RWPE1 (cell line): ENCODE results near the gene TKFC.

ENCODE experiments used
- CTCF ChIA-PET: fragments of 350-600 bp; sonication (Branson Sonifier 250); formaldehyde crosslinking; extraction: SDS; loops from one replicate; lab custom pipeline; 2021; lab: Yijun Ruan, JAX
- POLR2A ChIA-PET: fragments of 400-600 bp; formaldehyde crosslinking; extraction: SDS; loops from one replicate; lab custom pipeline; 2020; ENCODE audit warnings: antibody characterized with exemption; ENCODE audit not compliant: low non-redundant PET; lab: Yijun Ruan, JAX
- DNase-seq: peaks from one replicate; pipeline ENCODE4 v3.0.0; 2012; ENCODE audit warnings: low spot score
- H3K27ac ChIP-seq: fragments of 450-650 bp; 2 replicates; pipeline ENCODE4 v1.5.1; 2017
- TF ChIP-seq, protein P1 (sequence below): fragments of 450-650 bp; conservative IDR thresholded peaks from 2 replicates; pipeline ENCODE4 v1.5.1; 2017; ENCODE audit warnings: low read depth, mild to moderate bottlenecking

The TKFC gene

DNA sequence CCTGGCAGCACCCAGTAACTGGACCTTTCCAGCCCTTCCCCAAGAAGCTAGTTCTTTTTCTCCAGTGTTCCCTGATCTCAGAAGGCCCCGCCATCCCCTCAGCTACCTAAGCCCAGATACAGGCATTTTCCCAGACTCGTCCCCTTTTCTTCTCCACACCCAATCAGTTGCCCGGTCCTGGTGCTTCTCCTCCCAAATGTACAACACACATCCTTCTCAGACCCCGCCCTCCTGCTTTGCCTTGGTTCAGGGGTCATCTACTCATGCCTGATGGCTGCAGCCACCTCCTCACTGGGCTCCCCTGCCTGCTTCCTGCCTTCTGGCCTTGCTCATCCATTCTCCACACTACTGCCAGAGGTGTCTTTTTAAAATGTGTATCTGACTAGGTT is 6.5 kb downstream of the TKFC start:
- H3K27ac ChIP-seq: no peak overlapping the region; the same call in 1 of the 2 replicates
- ChIA-PET CTCF (interaction anchor here (1.3 kb wide), 1 partner anchor 46 kb away, joined by 3 read pairs; no protein-coding TSS in a partner anchor), POLR2A (no interaction called here)
- DNase-seq: no peak
- TF ChIP-seq, protein P1, sequence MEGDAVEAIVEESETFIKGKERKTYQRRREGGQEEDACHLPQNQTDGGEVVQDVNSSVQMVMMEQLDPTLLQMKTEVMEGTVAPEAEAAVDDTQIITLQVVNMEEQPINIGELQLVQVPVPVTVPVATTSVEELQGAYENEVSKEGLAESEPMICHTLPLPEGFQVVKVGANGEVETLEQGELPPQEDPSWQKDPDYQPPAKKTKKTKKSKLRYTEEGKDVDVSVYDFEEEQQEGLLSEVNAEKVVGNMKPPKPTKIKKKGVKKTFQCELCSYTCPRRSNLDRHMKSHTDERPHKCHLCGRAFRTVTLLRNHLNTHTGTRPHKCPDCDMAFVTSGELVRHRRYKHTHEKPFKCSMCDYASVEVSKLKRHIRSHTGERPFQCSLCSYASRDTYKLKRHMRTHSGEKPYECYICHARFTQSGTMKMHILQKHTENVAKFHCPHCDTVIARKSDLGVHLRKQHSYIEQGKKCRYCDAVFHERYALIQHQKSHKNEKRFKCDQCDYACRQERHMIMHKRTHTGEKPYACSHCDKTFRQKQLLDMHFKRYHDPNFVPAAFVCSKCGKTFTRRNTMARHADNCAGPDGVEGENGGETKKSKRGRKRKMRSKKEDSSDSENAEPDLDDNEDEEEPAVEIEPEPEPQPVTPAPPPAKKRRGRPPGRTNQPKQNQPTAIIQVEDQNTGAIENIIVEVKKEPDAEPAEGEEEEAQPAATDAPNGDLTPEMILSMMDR: no peak

DNA sequence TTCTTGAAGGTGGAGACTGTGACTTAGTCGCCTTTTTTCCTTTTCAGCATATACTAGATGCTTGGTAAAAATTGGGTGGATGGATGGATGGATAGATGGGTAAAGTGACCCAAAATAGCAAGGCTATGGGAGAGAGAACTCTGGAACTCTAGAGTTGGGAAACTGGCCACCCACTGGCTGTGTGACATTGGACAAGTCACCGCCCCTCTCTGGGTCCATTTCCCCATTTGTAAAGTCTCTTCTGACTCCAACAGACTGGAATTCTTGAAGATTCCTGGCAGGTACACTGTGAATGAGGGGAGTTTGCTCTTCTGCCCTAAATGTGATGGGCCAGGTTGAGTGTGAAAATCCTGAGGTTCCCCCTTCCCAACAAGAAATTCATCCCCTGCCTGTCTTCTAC is 8.0 kb downstream of the TKFC start:
- POLR2A ChIA-PET: no interaction called here
- CTCF ChIA-PET: interaction anchor here (1.2 to 1.3 kb wide), 2 partner anchors 44 to 86 kb away, joined by 3 to 7 read pairs; no protein-coding TSS in a partner anchor
- TF ChIP-seq, protein P1: no peak
- DNase-seq: no peak
- H3K27ac ChIP-seq: no peak overlapping the region

DNA sequence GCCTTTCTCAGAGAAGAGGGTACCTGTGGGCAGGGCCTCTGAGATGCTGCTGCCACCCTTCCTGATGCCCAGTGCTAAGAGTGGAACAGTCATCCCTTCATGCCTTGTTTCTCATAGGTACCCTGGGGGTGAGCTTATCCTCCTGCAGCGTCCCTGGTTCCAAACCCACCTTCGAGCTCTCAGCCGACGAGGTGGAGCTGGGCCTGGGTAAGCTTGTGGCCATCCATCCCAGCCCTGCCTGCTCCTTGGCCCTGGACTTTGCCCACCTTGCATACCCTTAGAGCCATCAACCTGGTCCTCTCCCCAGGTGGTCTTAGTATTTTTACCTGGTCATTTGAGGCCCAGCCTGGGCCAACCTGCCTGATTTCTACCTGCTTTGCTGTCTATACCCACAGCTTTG is 8.7 kb downstream of the TKFC start:
- DNase-seq: no peak
- TF ChIP-seq, protein P1: no peak
- ChIA-PET POLR2A (no interaction called here), CTCF (interaction anchor here (0.6 to 1.2 kb wide), 4 partner anchors 33 to 87 kb away, joined by 3 to 7 read pairs (median 4); no protein-coding TSS in a partner anchor)
- 0 out of 2 replicates have a peak overlapping the region, but pooled peaks have one; percentile 4 for H3K27ac ChIP-seq

DNA sequence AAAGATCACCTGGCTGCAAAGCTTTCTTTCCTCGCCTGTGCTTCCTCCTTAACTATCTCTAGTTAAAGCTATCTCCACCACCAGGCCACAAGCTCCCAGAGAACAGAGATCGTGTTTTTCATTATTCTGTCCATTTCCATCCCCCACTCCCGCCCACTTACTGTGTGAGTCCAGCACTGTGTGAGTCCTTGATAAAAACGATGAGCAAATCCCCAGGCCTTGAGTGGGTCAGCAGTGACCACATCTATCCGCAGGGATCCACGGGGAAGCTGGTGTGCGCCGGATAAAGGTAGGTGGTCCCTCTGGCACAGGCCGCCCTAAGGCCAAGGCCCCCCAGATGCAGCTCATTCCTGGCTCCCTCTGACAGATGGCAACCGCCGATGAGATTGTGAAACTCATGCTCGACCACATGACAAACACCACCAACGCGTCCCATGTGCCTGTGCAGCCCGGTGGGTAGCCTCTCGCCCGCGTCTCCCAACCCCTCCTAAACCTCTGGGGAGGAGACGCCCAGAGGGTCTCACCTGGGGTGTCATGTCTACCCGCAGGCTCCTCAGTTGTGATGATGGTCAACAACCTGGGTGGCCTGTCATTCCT is 9.3 kb downstream of the TKFC start:
- CTCF ChIA-PET: interaction anchor here (1.0 to 1.2 kb wide), 2 partner anchors 41 to 88 kb away, joined by 4 to 7 read pairs; no protein-coding TSS in a partner anchor

DNA sequence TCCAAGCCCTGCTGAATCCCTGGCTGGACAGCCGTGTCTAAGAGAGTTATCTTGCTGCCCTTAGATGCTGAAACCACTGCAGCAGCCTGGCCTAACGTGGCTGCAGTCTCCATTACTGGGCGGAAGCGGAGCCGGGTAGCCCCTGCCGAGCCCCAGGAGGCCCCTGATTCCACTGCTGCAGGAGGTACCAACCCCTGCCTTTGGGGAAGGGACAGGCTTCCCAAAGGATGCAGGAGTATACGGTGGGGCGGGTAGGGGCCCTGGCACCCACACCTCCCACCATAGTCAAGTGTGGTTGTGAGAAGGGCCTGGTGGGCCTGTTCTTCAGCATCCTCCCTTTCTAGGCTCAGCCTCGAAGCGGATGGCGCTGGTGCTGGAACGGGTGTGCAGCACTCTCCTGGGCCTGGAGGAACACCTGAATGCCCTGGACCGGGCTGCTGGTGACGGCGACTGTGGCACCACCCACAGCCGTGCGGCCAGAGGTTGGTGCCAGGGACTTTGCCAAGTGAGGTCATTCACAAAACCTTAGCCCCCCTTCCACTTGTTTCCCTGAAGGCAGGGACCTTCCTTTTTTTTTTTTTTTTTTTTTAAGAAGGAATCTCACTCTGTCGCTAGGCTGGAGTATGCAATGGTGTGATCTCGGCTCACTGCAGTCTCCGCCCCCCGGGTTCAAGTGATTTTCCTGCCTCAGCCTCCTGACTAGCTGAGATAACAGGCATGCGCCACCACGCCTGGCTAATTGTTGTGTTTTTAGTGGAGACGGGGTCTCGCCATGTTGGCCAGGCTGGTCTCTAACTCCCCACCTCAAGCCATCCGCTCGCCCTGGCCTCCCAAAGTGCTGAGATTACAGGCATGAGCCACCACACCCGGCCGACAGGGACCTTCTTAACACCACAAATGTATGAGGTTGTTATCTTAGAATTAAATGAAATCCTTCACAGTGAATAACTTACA is 11.0 kb downstream of the TKFC start:
- POLR2A ChIA-PET: no interaction called here
- peak overlapping the region; percentile 52 for H3K27ac ChIP-seq
- DNase-seq: no peak
- CTCF ChIA-PET: no interaction called here
- TF ChIP-seq, protein P1: no peak

More for the DNA sequence above, 9.3 kb downstream of the TKFC start:
- 0 out of 2 replicates have a peak overlapping the region, but pooled peaks have one; percentile 4 for H3K27ac ChIP-seq
- no peak for DNase-seq
- POLR2A ChIA-PET: no interaction called here
- TF ChIP-seq, protein P1: no peak

DNA sequence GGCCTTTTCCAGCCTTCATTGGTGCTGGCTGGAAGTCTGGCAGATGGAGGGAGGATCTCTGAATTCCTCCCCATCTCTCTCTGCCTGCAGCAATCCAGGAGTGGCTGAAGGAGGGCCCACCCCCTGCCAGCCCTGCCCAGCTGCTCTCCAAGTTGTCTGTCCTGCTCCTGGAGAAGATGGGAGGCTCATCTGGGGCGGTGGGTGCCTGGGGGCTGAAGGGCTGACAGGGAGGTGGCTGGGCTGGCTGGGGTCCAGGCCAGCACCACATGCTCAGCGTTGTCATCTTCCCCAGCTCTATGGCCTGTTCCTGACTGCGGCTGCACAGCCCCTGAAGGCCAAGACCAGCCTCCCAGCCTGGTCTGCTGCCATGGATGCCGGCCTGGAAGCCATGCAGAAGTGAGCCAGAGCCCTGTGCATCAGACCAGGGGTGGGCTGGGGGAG is 12.2 kb downstream of the TKFC start:
- ChIA-PET POLR2A (no interaction called here), CTCF (interaction anchor here (0.7 to 1.1 kb wide), 2 partner anchors 9 to 997 kb away, joined by 3 read pairs; no protein-coding TSS in a partner anchor)
- DNase-seq: no peak
- TF ChIP-seq, protein P1: no peak
- H3K27ac ChIP-seq: peak overlapping the region; percentile 52
